Lung (tissue), 12 donors: Measurements from ENCODE around the gene LIME1. TPM values are rescaled to one million over a fixed set of nuclear protein-coding genes. Genes with fewer than 3 reads are reported as not detected.

ENCODE experiments used
- ATAC-seq: fragments of 200-7000 bp; cut with Tn5 transposase; one replicate; pipeline ENCODE4 v1.9.1; 2020; ENCODE audit warnings: moderate number of reproducible peaks; ENCODE audit not compliant: insufficient read depth, low FRiP score
- DNase-seq, 3 donors: peaks; one replicate each; pipeline ENCODE4 v3.0.0-alpha.2; 2013 to 2017
- H3K27ac ChIP-seq, 2 donors: one replicate each; pipeline ENCODE4 v1.5.1; 2013; ENCODE audit warnings: mild to moderate bottlenecking in 2 of 2, moderate library complexity in 2 of 2, control low read depth in 1 of 2, inconsistent platforms in 1 of 2, low read depth in 1 of 2, low read length in 1 of 2
- H3K27me3 ChIP-seq, 3 donors: one replicate each; pipeline ENCODE4 v1.5.1; 2013; ENCODE audit warnings: low read length in 2 of 3; ENCODE audit not compliant: control insufficient read depth in 3 of 3, insufficient read depth in 3 of 3
- H3K36me3 ChIP-seq, 4 donors: one replicate each; pipeline ENCODE4 v1.5.1; 2013; ENCODE audit warnings: low read length in 4 of 4, mild to moderate bottlenecking in 1 of 4, moderate library complexity in 1 of 4; ENCODE audit not compliant: control insufficient read depth in 4 of 4, insufficient read depth in 4 of 4
- H3K4me1 ChIP-seq, 5 donors: one replicate each; pipeline ENCODE4 v1.5.1; 2013; ENCODE audit warnings: low read length in 5 of 5, mild to moderate bottlenecking in 2 of 5, moderate library complexity in 1 of 5; ENCODE audit not compliant: control insufficient read depth in 5 of 5, insufficient read depth in 5 of 5
- H3K4me3 ChIP-seq: one replicate; pipeline ENCODE4 v1.5.1; 2013; ENCODE audit warnings: mild to moderate bottlenecking, control low read depth, moderate library complexity
- H3K9ac ChIP-seq, 2 donors: one replicate each; pipeline ENCODE4 v1.5.1; 2013; ENCODE audit warnings: low read length in 2 of 2, control low read depth in 1 of 2; ENCODE audit not compliant: insufficient read depth in 1 of 2
- H3K9me3 ChIP-seq, 4 donors: one replicate each; pipeline ENCODE4 v1.5.1; 2013; ENCODE audit warnings: low read length in 3 of 4, mild to moderate bottlenecking in 1 of 4, moderate library complexity in 1 of 4; ENCODE audit not compliant: control insufficient read depth in 4 of 4, insufficient read depth in 3 of 4
- WGBS, 2 donors: extraction: QIAGEN DNeasy Blood & Tissue Kit; methylation state at CpG; one replicate each; pipeline ENCODE4 v1.1.7; 2013; 5-methylcytosine and 5-hydroxymethylcytosine counted together
- polyA plus RNA-seq, 2 donors: library from polyadenylated mRNA; stranded (reverse); fragments of 200-250 nt; gene quantifications; one replicate each; pipeline ENCODE4 v1.2.1, GENCODE V29; 2013
- total RNA-seq, 2 donors: library from RNA; depleted of rRNA in 1 of 2; stranded (reverse); fragments of >200 nt in 1 of 2; gene quantifications; one replicate each; pipeline ENCODE4 v1.2.1, GENCODE V29; 2014 to 2021
- TF ChIP-seq, protein P1 (sequence below): IDR thresholded peaks from 2 replicates; pipeline ENCODE4 v1.5.1; 2012; ENCODE audit warnings: mild to moderate bottlenecking; ENCODE audit errors: control extremely low read depth, extremely low read depth
- donor health status: control.
- donor health status: control.
- donor health status: Bipolar disorder and iron deficiency.
- donor health status: healthy.
- donor health status: DM: yes; HTN: yes; CAD: no.

The LIME1 gene
- total and polyA plus RNA-seq, 4 donors, result 6.2 to 19.9 (median 10.2) TPM

DNA sequence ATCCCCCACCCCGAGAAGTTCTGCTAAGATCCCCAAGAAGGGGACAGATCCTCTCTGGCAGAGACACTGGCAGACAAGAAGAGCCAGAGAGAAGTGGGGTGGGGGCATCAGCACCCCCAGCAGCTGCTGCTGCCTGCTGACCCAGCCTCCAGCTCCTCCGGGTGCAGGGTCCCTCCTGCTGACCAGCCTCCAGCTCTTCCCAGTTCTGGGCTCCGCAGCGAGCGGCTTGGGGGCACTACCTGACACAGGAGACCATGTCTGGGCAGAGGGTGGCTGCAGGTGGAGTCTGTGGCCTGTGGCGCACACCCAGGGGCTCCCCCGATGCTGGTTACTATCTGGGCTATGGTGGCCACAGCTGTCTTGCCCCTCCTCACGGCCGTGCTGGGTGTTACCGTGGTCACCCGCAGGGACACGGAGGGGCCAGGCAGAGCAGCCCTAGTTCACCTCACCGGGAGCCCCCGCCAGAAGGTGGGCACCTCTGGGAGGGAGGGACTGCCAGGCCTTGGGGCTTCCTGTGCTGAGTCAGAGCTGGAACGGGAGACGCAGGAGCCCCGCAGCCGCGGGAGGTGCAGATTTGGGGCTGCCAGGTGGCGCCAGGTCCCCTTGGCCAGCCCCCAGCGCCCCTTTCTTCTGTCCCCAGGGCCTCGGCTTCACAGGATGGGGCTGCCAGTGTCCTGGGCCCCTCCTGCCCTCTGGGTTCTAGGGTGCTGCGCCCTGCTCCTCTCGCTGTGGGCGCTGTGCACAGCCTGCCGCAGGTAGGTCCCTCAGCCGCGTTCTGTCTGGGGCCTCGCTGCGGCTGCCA is 630 bp downstream of the LIME1 start:
- no peaks in the 10 kb centered on the region for H3K9me3 ChIP-seq
- no peak for ATAC-seq
- no peaks in the 10 kb centered on the region for H3K27me3 ChIP-seq
- H3K4me1 ChIP-seq, result peaks cover 0 to 22% (median 7%) of the 10 kb centered on the region in 5 donors
- no peak overlapping the region for H3K4me3 ChIP-seq
- 33 to 51% methylated on average over 23 to 30 of the region's 30 CpGs for WGBS, 2 donors
- H3K9ac ChIP-seq, result no peak overlapping the region
- TF ChIP-seq, protein P1, sequence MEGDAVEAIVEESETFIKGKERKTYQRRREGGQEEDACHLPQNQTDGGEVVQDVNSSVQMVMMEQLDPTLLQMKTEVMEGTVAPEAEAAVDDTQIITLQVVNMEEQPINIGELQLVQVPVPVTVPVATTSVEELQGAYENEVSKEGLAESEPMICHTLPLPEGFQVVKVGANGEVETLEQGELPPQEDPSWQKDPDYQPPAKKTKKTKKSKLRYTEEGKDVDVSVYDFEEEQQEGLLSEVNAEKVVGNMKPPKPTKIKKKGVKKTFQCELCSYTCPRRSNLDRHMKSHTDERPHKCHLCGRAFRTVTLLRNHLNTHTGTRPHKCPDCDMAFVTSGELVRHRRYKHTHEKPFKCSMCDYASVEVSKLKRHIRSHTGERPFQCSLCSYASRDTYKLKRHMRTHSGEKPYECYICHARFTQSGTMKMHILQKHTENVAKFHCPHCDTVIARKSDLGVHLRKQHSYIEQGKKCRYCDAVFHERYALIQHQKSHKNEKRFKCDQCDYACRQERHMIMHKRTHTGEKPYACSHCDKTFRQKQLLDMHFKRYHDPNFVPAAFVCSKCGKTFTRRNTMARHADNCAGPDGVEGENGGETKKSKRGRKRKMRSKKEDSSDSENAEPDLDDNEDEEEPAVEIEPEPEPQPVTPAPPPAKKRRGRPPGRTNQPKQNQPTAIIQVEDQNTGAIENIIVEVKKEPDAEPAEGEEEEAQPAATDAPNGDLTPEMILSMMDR, result no peak
- no peak for DNase-seq
- no peak overlapping the region for H3K27ac ChIP-seq
- H3K36me3 ChIP-seq, result peaks cover 0 to 39% (median 15%) of the 10 kb centered on the region in 4 donors

DNA sequence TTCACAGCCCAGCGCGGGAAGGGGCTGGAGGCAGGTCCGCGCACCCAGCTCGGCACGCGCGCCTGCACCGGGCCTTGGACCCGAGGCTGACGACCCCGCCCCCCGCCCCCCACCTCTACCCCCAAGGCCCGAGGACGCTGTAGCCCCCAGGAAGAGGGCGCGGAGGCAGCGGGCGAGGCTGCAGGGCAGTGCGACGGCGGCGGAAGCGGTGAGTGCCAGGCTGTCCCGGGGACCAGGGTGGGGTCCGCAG is 1.2 kb downstream of the LIME1 start:
- TF ChIP-seq, protein P1, result no peak
- H3K9me3 ChIP-seq, result no peaks in the 10 kb centered on the region
- peaks cover 0 to 22% (median 7%) of the 10 kb centered on the region in 5 donors for H3K4me1 ChIP-seq
- no peak overlapping the region for H3K9ac ChIP-seq
- no peaks in the 10 kb centered on the region for H3K27me3 ChIP-seq
- no peak for DNase-seq
- ATAC-seq, result no peak
- WGBS, 2 donors, result 0 to 15% methylated on average over 8 to 26 of the region's 26 CpGs
- H3K4me3 ChIP-seq, result no peak overlapping the region
- no peak overlapping the region for H3K27ac ChIP-seq
- peaks cover 0 to 44% (median 14%) of the 10 kb centered on the region in 4 donors for H3K36me3 ChIP-seq

DNA sequence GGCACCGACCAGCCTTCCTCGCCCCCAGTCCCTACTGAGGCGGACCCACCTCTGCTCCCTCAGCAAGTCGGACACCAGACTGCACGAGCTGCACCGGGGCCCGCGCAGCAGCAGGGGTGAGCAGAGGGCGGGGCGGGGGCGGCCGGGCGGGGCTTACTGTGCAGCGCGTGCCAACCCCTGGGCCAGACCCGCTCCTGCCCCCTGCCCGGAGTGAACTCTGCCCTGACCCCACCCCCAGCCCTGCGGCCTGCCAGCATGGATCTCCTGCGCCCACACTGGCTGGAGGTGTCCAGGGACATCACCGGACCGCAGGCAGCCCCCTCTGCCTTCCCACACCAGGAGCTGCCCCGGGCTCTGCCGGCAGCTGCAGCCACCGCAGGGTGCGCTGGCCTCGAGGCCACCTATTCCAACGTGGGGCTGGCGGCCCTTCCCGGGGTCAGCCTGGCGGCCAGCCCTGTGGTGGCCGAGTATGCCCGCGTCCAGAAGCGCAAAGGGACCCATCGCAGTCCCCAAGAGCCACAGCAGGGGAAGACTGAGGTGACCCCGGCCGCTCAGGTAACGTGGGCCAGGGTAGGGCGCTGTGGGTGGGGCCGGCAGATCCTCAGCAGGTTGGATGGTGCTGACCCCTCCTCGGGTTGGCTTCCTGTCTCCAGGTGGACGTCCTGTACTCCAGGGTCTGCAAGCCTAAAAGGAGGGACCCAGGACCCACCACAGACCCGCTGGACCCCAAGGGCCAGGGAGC is 1.7 kb downstream of the LIME1 start:
- H3K4me3 ChIP-seq, result no peak overlapping the region
- TF ChIP-seq, protein P1, result no peak
- ATAC-seq (no peak), DNase-seq (no peak)
- H3K27me3 ChIP-seq, result no peaks in the 10 kb centered on the region
- no peak overlapping the region for H3K9ac ChIP-seq
- peaks cover 0 to 48% (median 13%) of the 10 kb centered on the region in 4 donors for H3K36me3 ChIP-seq
- WGBS, 2 donors, result 18 to 28% methylated on average over 39 to 43 of the region's 43 CpGs
- H3K4me1 ChIP-seq, result peaks cover 0 to 22% (median 7%) of the 10 kb centered on the region in 5 donors
- no peak overlapping the region for H3K27ac ChIP-seq
- H3K9me3 ChIP-seq, result no peaks in the 10 kb centered on the region
